Dedifferentiated amniotic fluid mesenchymal stem cell (primary cell): ENCODE measurements around the gene TEX29.

Experiments
- DNase-seq: peaks from one replicate; pipeline ENCODE4 v3.0.0-alpha.2; 2016; ENCODE audit errors: extremely low spot score

TEX29 gene

DNA sequence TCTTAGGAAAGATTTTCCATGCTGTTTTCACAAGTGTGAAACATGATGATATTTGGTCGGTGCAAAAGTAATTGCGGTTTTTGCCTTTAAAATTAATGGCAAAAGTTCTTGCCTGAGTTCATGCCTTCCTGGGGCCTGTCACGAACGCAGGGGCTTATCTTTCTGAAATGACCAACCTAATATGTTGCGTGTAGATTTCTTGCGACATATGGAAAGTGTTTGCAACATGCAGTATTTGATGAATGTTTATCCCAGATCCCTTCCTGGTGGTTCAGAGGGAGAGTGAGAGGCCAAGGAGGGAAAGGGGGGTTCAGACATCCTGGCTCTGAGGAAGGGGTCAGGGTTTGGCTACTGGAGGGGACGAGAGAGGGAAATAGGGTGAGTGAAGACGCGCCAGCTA, 72.0 kb downstream of the TEX29 start:
- DNase-seq, result no peak

DNA sequence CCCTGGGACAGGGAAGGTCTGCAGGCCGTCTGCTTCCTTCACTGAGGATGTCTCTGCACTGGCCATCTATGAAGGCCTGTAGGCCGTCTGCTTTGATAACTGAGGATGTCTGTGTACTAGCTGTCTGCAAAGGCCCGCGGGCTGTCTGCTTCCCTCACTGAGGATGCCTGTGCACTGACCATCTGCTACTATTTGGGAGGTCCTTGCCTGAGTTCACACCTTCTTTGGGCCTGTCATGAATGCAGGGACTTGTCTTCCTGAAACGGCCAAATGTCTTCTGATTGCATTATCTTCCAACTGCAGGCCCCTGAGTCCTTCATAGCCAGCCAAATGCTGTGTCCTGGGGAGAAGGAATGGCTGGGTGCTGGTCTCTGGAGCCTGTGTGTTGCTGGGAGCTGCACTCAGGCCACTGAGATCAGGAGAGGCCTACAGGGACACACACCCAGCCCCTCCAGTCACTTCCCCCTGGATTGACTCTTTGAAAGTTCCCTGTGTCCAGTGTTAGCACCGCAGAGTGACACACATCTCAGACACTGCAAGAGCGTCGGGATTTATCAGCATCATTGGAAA, 72.9 kb downstream of the TEX29 start:
- DNase-seq, result no peak
